HUDEP-2 (cell line): ENCODE measurements around the gene CECR2.

Experiments used
- DNase-seq, 76 experiments: peaks; one replicate each; lab custom pipeline; 2025; ENCODE audit not compliant: unreplicated experiment in 76 of 76; lab: John Stamatoyannopoulos, UW

Gene CECR2

GRCh38 chr22:17369439-17370025 lies at the start of gene CECR2:
Gene CECR2, plus strand, starts transcription at chr22:17369460. Its CDS starts 324 bp downstream, at chr22:17369784.
- no peak for DNase-seq

- no peak for DNase-seq
Observed at GRCh38 chr22:17319546-17319945, 49.7 kb upstream of the CECR2 start.

- DNase-seq: no peak
Observed at GRCh38 chr22:17322511-17322910, 46.7 kb upstream of the CECR2 start.

- DNase-seq: no peak
Observed at GRCh38 chr22:17331690-17332089, 37.6 kb upstream of the CECR2 start.

GRCh38 chr22:17332109-17332800 lies 37.0 kb upstream of the CECR2 start:
- no peak for DNase-seq

- no peak for DNase-seq
Observed at GRCh38 chr22:17334059-17334458, 35.2 kb upstream of the CECR2 start.

GRCh38 chr22:17334983-17335382 lies 34.3 kb upstream of the CECR2 start:
- no peak for DNase-seq

- no peak for DNase-seq
Observed at GRCh38 chr22:17336061-17336460, 33.2 kb upstream of the CECR2 start.

GRCh38 chr22:17337639-17338038 lies 31.6 kb upstream of the CECR2 start:
- no peak for DNase-seq

- DNase-seq: no peak
Observed at GRCh38 chr22:17339095-17339693, 30.1 kb upstream of the CECR2 start.

- DNase-seq: no peak
Observed at GRCh38 chr22:17342361-17342760, 26.9 kb upstream of the CECR2 start.

GRCh38 chr22:17343766-17344165 lies 25.5 kb upstream of the CECR2 start:
- DNase-seq: no peak

- DNase-seq: no peak
Observed at GRCh38 chr22:17346578-17346977, 22.7 kb upstream of the CECR2 start.

GRCh38 chr22:17347724-17348123 lies 21.5 kb upstream of the CECR2 start:
- no peak for DNase-seq

GRCh38 chr22:17348464-17349103 lies 20.7 kb upstream of the CECR2 start:
- DNase-seq: no peak

GRCh38 chr22:17349172-17349571 lies 20.1 kb upstream of the CECR2 start:
- peak in 1 of 76 experiments; percentile 61 for DNase-seq

- no peak for DNase-seq
Observed at GRCh38 chr22:17350292-17350691, 19.0 kb upstream of the CECR2 start.

- no peak for DNase-seq
Observed at GRCh38 chr22:17352798-17353197, 16.5 kb upstream of the CECR2 start.

GRCh38 chr22:17357688-17358087 lies 11.6 kb upstream of the CECR2 start:
- DNase-seq: no peak

GRCh38 chr22:17358415-17358814 lies 10.8 kb upstream of the CECR2 start:
- no peak for DNase-seq

- peak in 2 of 76 experiments; percentile 4 to 8 for DNase-seq
Observed at GRCh38 chr22:17359501-17359900, 9.8 kb upstream of the CECR2 start.

GRCh38 chr22:17366329-17366728 lies 2.9 kb upstream of the CECR2 start:
- DNase-seq: no peak
